AG09309 (cell line): Measurements from ENCODE around the gene TRAF3IP3.

ENCODE experiments used
- DNase-seq: peaks from one replicate; pipeline ENCODE4 v3.0.0-alpha.2; 2010; ENCODE audit warnings: low read depth
- H3K4me3 ChIP-seq: 2 replicates; pipeline ENCODE4 v1.5.1; 2011; ENCODE audit warnings: mild to moderate bottlenecking, low read depth, low read length, moderate library complexity; ENCODE audit not compliant: control insufficient read depth
- TF ChIP-seq, protein P1 (sequence below): IDR thresholded peaks from 2 replicates; pipeline ENCODE4 v1.5.1; 2011; ENCODE audit warnings: mild to moderate bottlenecking, low read depth, low read length, inconsistent platforms; ENCODE audit not compliant: insufficient read depth, control insufficient read depth; ENCODE audit errors: missing control alignments

Gene TRAF3IP3

DNA sequence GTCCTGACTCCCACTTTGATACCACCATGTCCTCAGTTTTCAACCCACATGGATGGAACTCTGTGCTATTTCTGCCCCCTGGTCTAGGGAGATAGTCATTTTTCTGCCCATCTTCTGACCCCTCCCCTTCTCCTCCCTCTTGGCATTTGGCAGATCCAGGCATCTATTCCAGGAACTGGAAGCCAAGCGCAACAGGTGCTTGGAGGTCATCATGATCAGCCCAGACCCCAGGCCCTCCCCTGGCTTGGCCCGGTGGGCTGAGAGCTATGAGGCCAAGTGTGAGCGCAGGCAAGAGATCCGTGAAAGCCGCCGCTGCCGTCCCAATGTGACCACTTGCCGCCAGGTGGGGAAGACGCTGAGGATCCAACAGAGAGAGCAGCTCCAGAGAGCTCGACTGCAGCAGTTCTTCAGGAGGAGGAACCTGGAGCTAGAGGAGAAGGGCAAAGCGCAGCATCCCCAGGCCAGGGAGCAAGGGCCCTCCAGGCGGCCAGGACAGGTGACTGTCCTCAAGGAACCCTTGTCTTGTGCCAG, 4.0 kb downstream of the TRAF3IP3 start:
- no peak overlapping the region for H3K4me3 ChIP-seq
- no peak for DNase-seq

DNA sequence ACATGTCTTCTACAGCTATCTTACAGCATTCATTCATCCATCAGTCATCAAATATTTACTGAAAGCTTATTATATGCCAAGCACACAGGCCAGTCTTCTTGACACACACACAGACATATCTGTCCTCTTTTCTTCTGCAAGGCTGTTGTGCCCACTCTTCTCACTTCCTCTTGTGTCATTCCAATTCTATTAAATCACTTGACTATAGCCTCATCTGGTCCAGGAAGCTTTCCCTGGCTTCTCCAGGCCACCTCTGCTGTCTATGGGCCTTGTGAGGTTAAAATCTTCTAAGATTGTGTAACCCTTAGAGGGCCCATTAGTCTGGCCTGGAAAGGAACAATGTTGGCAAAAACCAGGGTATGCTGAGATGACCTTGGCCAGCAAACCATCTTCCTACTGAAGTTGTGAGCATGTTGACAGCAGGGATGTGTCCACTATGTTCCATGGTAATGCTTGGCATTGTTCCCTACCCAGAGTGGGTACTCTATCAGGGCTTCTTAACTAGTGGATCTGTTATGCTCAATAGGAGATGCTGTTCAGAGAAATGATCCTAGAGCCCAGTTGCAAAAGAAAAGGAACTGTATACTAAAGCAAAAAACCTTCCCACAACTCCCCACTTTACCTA, 5.3 kb downstream of the TRAF3IP3 start:
- TF ChIP-seq, protein P1, sequence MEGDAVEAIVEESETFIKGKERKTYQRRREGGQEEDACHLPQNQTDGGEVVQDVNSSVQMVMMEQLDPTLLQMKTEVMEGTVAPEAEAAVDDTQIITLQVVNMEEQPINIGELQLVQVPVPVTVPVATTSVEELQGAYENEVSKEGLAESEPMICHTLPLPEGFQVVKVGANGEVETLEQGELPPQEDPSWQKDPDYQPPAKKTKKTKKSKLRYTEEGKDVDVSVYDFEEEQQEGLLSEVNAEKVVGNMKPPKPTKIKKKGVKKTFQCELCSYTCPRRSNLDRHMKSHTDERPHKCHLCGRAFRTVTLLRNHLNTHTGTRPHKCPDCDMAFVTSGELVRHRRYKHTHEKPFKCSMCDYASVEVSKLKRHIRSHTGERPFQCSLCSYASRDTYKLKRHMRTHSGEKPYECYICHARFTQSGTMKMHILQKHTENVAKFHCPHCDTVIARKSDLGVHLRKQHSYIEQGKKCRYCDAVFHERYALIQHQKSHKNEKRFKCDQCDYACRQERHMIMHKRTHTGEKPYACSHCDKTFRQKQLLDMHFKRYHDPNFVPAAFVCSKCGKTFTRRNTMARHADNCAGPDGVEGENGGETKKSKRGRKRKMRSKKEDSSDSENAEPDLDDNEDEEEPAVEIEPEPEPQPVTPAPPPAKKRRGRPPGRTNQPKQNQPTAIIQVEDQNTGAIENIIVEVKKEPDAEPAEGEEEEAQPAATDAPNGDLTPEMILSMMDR, result no peak
- DNase-seq, result no peak
- no peak overlapping the region for H3K4me3 ChIP-seq

More for the DNA sequence above, 4.0 kb downstream of the TRAF3IP3 start:
- TF ChIP-seq, protein P1, result no peak

- H3K4me3 ChIP-seq, result no peak overlapping the region
- TF ChIP-seq, protein P1, result no peak
- DNase-seq, result no peak
These were observed 10.2 kb downstream of the TRAF3IP3 start for GRCh38 chr1:209766051-209766450.

DNA sequence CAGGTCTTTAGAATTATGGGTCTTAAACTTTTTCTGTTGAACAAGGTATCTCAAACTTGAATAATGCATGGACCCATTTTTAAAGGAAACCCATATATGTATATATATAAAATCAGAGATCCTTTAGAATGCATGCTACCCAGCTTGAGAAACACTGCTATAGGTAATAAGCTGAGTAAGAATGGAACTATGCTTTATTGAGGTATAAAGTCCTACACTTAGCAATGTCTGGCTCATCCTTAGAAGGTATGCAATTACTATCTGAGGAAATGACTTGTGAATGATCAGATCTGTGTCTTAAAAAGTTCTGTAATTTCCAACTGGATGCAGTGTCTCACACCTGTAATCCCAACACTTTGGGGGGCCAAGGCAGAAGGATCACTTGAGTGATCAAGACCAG, 11.2 kb downstream of the TRAF3IP3 start:
- no peak for DNase-seq
- H3K4me3 ChIP-seq, result no peak overlapping the region
- TF ChIP-seq, protein P1, result no peak

- no peak for DNase-seq
- TF ChIP-seq, protein P1, result no peak
- no peak overlapping the region for H3K4me3 ChIP-seq
These were observed 11.9 kb downstream of the TRAF3IP3 start for GRCh38 chr1:209767706-209768105.

DNA sequence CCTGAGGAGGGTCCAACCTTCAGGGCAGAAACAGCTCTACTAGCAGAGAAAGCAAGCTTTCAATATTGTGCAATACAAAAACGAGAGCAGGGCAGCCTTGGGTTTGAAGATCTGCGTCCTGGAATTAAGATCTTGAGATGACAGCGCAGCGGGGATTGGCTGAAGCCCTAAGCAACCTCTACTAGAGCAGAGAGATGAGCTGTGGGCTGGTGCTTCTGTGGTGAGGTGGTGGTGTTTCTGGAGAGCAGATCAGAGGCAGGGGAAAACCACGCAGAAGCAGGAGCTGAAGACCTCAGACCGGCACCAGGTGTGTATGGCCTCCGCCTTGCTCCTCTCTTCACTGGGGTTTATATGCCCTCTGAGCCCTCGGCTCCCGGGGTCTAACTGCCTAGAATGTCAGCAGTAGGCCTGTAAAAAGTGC, 12.5 kb downstream of the TRAF3IP3 start:
- DNase-seq, result no peak
- TF ChIP-seq, protein P1, result no peak
- H3K4me3 ChIP-seq, result no peak overlapping the region
